Uterus (tissue), 2 donors: ENCODE measurements around the gene HEXB.
A peak's percentile ranks its signal among the peaks of the same experiment; 100 is the strongest.

ENCODE experiments used
- POLR2A ChIP-seq, 2 donors: fragments of 450-650 bp; IDR thresholded peaks; one replicate each; pipeline ENCODE4 v1.6.1; 2016; ENCODE audit warnings: antibody characterized with exemption in 2 of 2, mild to moderate bottlenecking in 1 of 2, moderate library complexity in 1 of 2
- TF ChIP-seq, protein P1 (sequence below), 4 experiments: fragments of 200-600 bp in 2 of 4; fragments of 450-650 bp in 2 of 4; sonication (generic) in 2 of 4; IDR thresholded peaks; one replicate each; pipeline ENCODE4 v1.5.1; 2016 to 2019; ENCODE audit warnings: antibody characterized with exemption in 4 of 4, mild to moderate bottlenecking in 2 of 4, moderate library complexity in 1 of 4

DNA sequence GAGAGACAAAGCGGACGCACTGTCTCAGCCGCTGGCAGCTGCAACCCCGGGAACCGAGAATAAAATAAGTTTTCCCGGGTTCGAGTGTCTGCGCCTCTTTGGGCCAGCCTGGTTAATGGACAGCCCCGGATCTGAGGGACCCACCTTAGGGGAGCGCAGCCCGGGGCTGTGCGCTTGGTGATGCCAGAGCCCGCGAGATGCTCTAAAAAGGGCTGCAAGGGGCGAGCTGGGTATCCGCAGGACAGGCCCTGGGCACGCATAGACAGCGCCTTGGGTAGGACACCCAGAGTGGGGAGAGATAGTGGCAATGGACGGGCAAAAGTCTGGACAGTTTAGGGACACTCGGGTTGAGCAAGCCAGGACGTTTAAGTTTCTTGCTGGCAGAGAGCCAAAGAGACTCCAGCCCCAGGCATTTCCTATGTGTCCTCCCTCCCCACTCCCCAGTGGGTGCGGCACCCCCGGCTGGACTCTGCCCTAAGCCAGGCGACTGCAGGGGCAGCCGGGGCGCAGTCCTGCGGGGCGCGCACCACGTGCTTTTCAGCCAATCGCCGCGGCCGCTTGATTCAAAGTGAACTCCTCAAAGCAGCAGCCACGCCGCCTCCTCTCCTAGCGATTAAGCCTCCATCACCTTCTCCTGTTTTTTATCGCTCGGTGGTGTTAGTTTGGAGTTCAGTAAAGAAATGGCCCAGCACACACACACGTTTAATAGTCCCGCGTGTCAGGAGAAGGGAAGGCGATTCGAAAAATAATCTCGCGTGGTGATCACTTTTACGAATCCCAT, 43.9 kb upstream of the HEXB start:
- TF ChIP-seq, protein P1, sequence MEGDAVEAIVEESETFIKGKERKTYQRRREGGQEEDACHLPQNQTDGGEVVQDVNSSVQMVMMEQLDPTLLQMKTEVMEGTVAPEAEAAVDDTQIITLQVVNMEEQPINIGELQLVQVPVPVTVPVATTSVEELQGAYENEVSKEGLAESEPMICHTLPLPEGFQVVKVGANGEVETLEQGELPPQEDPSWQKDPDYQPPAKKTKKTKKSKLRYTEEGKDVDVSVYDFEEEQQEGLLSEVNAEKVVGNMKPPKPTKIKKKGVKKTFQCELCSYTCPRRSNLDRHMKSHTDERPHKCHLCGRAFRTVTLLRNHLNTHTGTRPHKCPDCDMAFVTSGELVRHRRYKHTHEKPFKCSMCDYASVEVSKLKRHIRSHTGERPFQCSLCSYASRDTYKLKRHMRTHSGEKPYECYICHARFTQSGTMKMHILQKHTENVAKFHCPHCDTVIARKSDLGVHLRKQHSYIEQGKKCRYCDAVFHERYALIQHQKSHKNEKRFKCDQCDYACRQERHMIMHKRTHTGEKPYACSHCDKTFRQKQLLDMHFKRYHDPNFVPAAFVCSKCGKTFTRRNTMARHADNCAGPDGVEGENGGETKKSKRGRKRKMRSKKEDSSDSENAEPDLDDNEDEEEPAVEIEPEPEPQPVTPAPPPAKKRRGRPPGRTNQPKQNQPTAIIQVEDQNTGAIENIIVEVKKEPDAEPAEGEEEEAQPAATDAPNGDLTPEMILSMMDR (IDR thresholded peaks at IDR 0.05): peak in 1 of 4 experiments; percentile 8
- TF ChIP-seq POLR2A (IDR thresholded peaks at IDR 0.05): no peak
